Upper lobe of left lung (tissue), 6 donors: ENCODE results near the gene SDK2. TPM values are rescaled to one million over a fixed set of nuclear protein-coding genes. Genes with fewer than 3 reads are reported as not detected.

Experiments
- ATAC-seq, 2 donors: fragments of 200-7000 bp; cut with Tn5 transposase; one replicate each; pipeline ENCODE4 v1.9.1; 2022; ENCODE audit warnings: mild to moderate bottlenecking in 2 of 2, moderate library complexity in 2 of 2; ENCODE audit not compliant: low FRiP score in 2 of 2
- DNase-seq, 2 donors: peaks; one replicate each; pipeline ENCODE4 v3.0.0-alpha.2; 2019 to 2020
- H3K27ac ChIP-seq, 4 donors: fragments of 200-600 bp; sonication (generic); one replicate each; pipeline ENCODE4 v1.5.1; 2016 to 2019
- H3K27me3 ChIP-seq, 4 donors: fragments of 200-600 bp; sonication (generic); one replicate each; pipeline ENCODE4 v1.5.1; 2017 to 2019
- H3K36me3 ChIP-seq, 4 donors: fragments of 200-600 bp; sonication (generic); one replicate each; pipeline ENCODE4 v1.5.1; 2016 to 2019
- H3K4me1 ChIP-seq, 4 donors: fragments of 200-600 bp; sonication (generic); one replicate each; pipeline ENCODE4 v1.5.1; 2018 to 2019
- H3K4me3 ChIP-seq, 4 donors: fragments of 200-600 bp; sonication (generic); one replicate each; pipeline ENCODE4 v1.5.1; 2017 to 2019; ENCODE audit warnings: mild to moderate bottlenecking in 2 of 4, moderate library complexity in 1 of 4
- H3K9me3 ChIP-seq, 4 donors: fragments of 200-600 bp; sonication (generic); one replicate each; pipeline ENCODE4 v1.5.1; 2018 to 2019
- EP300 ChIP-seq, 4 donors: sonication (generic); formaldehyde crosslinking; IDR thresholded peaks; one replicate each; pipeline ENCODE4 v1.5.1; 2017; ENCODE audit warnings: antibody characterized with exemption in 4 of 4, control low read depth in 2 of 4
- POLR2A ChIP-seq, 4 donors: fragments of 450-650 bp; IDR thresholded peaks; one replicate each; pipeline ENCODE4 v1.5.1; 2016 to 2017; ENCODE audit warnings: antibody characterized with exemption in 4 of 4, mild to moderate bottlenecking in 2 of 4
- POLR2AphosphoS5 ChIP-seq, 2 donors: sonication (generic); formaldehyde crosslinking; IDR thresholded peaks; one replicate each; pipeline ENCODE4 v1.5.1; 2017; ENCODE audit warnings: antibody characterized with exemption in 2 of 2
- WGBS, 2 donors: methylation state at CpG; one replicate each; pipeline ENCODE4 v1.1.5; 2017 to 2018; 5-methylcytosine and 5-hydroxymethylcytosine counted together
- total RNA-seq, 6 donors: library from RNA; depleted of rRNA in 4 of 6; stranded (reverse); fragments of >200 nt in 4 of 6; gene quantifications; one replicate each; pipeline versions ENCODE4 v1.1.0 to v1.2.1, GENCODE V29; 2016 to 2021
- TF ChIP-seq, protein P1 (sequence below), 6 experiments: fragments of 450-650 bp in 4 of 6; fragments of 200-600 bp in 2 of 6; sonication (generic) in 2 of 6; IDR thresholded peaks; one replicate each; pipeline ENCODE4 v1.5.1; 2016 to 2019; ENCODE audit warnings: antibody characterized with exemption in 6 of 6
- donor health status: DM: no; HTN: no; CAD: no; lungs with moderate emphysema.
- donor health status: DM: no; HTN: yes; CAD: no; lungs with severe emphysema.

Gene SDK2
- total RNA-seq, 6 donors from 2014 or later, result 1.2 to 7.3 (median 2.9) TPM

DNA sequence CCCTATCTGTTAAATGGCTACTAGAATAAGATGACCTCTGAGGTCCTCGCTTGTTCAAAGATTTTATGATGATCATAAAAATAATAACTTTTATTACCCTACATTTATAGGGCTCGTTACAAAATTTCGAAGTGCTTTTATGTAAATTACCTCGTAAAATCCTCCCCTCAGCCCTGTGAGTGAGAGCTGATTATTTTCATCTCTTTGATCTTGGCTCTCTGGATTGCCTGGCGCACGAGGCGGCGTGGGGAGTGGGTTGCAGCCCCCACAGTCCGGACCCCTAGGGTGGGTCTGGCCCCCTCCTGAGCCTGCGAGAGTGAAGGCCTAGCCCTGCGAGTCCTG lies 1.6 kb downstream of the SDK2 start:
- H3K4me1 ChIP-seq, result peaks cover 25 to 45% (median 29%) of the 10 kb centered on the region in 4 donors
- no peaks in the 10 kb centered on the region for H3K9me3 ChIP-seq
- DNase-seq (no peak), ATAC-seq (no peak)
- 29 to 41% methylated on average over 9 to 11 of the region's 11 CpGs for WGBS, 2 donors
- TF ChIP-seq EP300 (IDR thresholded peaks at IDR 0.05) (no peak), POLR2AphosphoS5 (IDR thresholded peaks at IDR 0.05) (no peak), POLR2A (IDR thresholded peaks at IDR 0.05) (no peak)
- TF ChIP-seq, protein P1, sequence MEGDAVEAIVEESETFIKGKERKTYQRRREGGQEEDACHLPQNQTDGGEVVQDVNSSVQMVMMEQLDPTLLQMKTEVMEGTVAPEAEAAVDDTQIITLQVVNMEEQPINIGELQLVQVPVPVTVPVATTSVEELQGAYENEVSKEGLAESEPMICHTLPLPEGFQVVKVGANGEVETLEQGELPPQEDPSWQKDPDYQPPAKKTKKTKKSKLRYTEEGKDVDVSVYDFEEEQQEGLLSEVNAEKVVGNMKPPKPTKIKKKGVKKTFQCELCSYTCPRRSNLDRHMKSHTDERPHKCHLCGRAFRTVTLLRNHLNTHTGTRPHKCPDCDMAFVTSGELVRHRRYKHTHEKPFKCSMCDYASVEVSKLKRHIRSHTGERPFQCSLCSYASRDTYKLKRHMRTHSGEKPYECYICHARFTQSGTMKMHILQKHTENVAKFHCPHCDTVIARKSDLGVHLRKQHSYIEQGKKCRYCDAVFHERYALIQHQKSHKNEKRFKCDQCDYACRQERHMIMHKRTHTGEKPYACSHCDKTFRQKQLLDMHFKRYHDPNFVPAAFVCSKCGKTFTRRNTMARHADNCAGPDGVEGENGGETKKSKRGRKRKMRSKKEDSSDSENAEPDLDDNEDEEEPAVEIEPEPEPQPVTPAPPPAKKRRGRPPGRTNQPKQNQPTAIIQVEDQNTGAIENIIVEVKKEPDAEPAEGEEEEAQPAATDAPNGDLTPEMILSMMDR (IDR thresholded peaks at IDR 0.05), result no peak
- peaks cover 0 to 40% (median 24%) of the 10 kb centered on the region in 4 donors for H3K27me3 ChIP-seq
- H3K4me3 ChIP-seq, result peak overlapping the region in 2 of 4 donors; percentile 51
- no peak overlapping the region for H3K27ac ChIP-seq
- H3K36me3 ChIP-seq, result no peaks in the 10 kb centered on the region

DNA sequence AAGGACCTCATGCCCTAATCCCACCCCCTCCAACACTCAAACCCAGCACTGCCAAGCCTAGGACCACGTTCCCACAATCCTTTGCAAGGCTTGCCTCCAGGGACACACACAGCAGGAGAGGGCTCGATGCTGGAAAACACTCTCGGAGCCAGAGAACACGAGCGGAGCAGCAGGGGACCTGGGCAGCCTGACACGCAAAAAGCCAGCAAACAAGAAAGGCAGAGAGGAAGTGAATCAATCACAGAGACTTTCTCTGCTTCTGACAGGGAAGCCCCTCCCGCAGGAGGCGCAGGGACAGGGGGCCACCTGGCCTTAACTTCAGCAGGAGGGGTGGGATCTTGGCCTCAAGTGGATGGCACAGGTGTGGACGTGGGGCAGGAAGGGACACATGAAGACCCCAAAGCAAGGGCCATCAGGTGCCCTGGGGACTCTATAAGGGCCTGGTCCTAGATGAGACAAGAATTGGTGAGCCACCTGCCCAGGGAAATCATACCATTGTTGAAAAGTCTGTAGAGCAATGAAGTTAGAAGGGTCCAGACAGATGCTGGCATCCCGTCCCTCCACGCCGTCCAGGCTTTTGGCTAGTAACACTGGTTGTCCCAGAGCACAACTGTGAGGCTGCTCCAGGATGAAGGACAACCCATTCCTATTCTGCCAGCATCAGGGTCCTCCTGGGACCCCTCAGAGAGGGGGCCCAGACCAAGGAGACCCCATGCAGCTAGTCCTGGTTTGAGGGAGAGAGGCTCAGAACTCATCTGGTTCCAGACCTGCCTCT lies 2.2 kb downstream of the SDK2 start:
- Histone ChIP-seq H3K27ac (no peak overlapping the region), H3K36me3 (no peaks in the 10 kb centered on the region), H3K27me3 (peaks cover 0 to 40% (median 24%) of the 10 kb centered on the region in 4 donors), H3K4me3 (no peak overlapping the region), H3K4me1 (peaks cover 25 to 45% (median 29%) of the 10 kb centered on the region in 4 donors), H3K9me3 (no peaks in the 10 kb centered on the region)
- WGBS, 2 donors, result 43 to 44% methylated on average over 10 to 12 of the region's 12 CpGs
- TF ChIP-seq, protein P1 (IDR thresholded peaks at IDR 0.05), result no peak
- TF ChIP-seq POLR2AphosphoS5 (IDR thresholded peaks at IDR 0.05), result no peak
- TF ChIP-seq POLR2A (IDR thresholded peaks at IDR 0.05), result no peak
- no peak for TF ChIP-seq EP300 (IDR thresholded peaks at IDR 0.05)
- ATAC-seq, result no peak
- no peak for DNase-seq

DNA sequence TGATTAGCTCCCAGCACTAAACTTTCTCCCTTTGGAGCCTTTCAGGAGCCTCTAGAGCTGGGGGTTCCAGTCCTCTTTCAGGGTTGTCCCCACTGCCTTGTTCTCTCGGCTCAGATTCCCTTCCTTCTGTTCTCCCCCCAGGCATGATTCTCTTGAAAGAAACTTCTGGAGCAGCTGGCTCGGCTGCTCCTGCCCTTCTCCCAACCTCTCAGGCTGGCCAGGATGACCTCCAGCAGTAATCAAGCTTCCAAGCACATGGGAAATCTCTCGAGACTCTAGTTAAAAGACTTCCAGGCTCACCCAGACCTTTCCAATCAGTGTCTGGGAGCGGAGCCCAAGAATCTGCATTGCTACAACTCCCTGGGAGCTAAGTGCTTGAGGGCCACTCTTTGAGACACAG lies 3.6 kb downstream of the SDK2 start:
- H3K9me3 ChIP-seq, result no peaks in the 10 kb centered on the region
- no peak for ATAC-seq
- no peaks in the 10 kb centered on the region for H3K36me3 ChIP-seq
- 64 to 69% methylated on average over 4 of the region's 4 CpGs for WGBS, 2 donors
- TF ChIP-seq EP300 (IDR thresholded peaks at IDR 0.05) (no peak), POLR2AphosphoS5 (IDR thresholded peaks at IDR 0.05) (no peak), POLR2A (IDR thresholded peaks at IDR 0.05) (no peak)
- TF ChIP-seq, protein P1 (IDR thresholded peaks at IDR 0.05), result no peak
- H3K27ac ChIP-seq, result no peak overlapping the region
- H3K4me1 ChIP-seq, result peaks cover 25 to 43% (median 28%) of the 10 kb centered on the region in 4 donors
- no peak for DNase-seq
- peaks cover 0 to 38% (median 21%) of the 10 kb centered on the region in 4 donors for H3K27me3 ChIP-seq
- H3K4me3 ChIP-seq, result no peak overlapping the region

DNA sequence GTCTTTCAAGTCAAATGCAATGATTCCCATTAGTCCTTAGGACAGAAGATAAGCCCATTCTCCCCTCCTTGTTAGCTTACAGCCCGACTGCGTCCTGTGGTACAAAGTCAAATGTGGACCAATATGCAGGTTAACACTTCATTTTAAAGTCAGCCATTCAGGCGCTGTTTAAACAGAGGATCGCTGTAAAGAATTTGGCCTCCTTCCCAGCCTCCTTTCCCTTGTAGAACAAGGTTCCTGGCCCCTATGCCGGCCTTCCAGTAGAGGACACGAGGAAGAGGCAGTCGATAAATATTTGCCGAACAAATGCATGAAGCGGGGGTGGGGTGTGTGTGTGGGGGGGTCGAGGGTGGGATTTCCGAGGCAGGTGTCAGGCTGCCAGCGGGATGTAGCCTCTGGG lies 4.3 kb downstream of the SDK2 start:
- no peaks in the 10 kb centered on the region for H3K36me3 ChIP-seq
- no peak overlapping the region for H3K4me3 ChIP-seq
- 48% methylated on average over 11 to 12 of the region's 12 CpGs for WGBS, 2 donors
- H3K4me1 ChIP-seq, result peaks cover 18 to 36% (median 23%) of the 10 kb centered on the region in 4 donors
- H3K27ac ChIP-seq, result no peak overlapping the region
- TF ChIP-seq, protein P1 (IDR thresholded peaks at IDR 0.05), result no peak
- TF ChIP-seq EP300 (IDR thresholded peaks at IDR 0.05) (no peak), POLR2AphosphoS5 (IDR thresholded peaks at IDR 0.05) (no peak), POLR2A (IDR thresholded peaks at IDR 0.05) (no peak)
- no peak for DNase-seq
- H3K27me3 ChIP-seq, result peaks cover 0 to 32% (median 16%) of the 10 kb centered on the region in 4 donors
- no peaks in the 10 kb centered on the region for H3K9me3 ChIP-seq
- ATAC-seq, result no peak
